Measurements from ENCODE around the gene HSPBAP1. TPM values are rescaled to one million over a fixed set of nuclear protein-coding genes. Genes with fewer than 3 reads are reported as not detected.
"Not testable (repeated sequence)": the region's sequence is repeated elsewhere in the genome, so short reads cannot be mapped to it uniquely, and the experiment has no call there.

Gene HSPBAP1
- total RNA-seq, 4 donors from 2014 or later = 3.4 to 13.9 (median 4.0) TPM

DNA sequence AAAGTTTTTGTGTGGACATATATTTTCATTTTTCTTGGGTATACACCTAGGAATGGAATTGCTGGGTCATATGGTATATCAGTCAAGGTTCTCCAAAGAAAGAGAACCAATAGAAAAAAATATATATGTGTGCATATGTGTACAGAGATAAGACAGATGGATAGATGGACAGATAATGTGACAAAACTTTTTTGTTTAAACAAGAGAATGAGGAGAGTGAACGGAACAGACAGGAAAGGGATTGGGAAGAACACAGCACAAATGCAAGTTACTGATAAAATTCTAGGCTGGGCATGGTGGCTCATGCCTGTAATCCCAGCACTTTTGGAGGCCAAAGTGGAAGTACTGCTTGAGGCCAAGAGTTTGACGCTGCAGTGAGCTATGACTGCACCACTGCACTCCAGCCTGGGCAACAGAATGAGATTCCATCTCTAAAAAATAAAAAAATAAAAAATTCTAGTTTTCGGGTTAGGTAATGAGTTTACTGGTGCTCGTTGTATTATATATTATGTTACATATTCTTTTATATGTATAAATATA lies 50.0 kb downstream of the HSPBAP1 start:
- H3K36me3 ChIP-seq = peaks cover 0 to 47% (median 0%) of the 10 kb centered on the region in 3 donors
- H3K27ac ChIP-seq = no peak overlapping the region
- TF ChIP-seq POLR2A (IDR thresholded peaks at IDR 0.05) = no peak
- TF ChIP-seq, protein P1, sequence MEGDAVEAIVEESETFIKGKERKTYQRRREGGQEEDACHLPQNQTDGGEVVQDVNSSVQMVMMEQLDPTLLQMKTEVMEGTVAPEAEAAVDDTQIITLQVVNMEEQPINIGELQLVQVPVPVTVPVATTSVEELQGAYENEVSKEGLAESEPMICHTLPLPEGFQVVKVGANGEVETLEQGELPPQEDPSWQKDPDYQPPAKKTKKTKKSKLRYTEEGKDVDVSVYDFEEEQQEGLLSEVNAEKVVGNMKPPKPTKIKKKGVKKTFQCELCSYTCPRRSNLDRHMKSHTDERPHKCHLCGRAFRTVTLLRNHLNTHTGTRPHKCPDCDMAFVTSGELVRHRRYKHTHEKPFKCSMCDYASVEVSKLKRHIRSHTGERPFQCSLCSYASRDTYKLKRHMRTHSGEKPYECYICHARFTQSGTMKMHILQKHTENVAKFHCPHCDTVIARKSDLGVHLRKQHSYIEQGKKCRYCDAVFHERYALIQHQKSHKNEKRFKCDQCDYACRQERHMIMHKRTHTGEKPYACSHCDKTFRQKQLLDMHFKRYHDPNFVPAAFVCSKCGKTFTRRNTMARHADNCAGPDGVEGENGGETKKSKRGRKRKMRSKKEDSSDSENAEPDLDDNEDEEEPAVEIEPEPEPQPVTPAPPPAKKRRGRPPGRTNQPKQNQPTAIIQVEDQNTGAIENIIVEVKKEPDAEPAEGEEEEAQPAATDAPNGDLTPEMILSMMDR (IDR thresholded peaks at IDR 0.05) = no peak
- intact Hi-C loops (cut with DNase I) = no loop called here
- no peaks in the 10 kb centered on the region for H3K4me1 ChIP-seq
- H3K4me3 ChIP-seq = no peak overlapping the region
- no peaks in the 10 kb centered on the region for H3K9me3 ChIP-seq
- H3K27me3 ChIP-seq = no peaks in the 10 kb centered on the region
- DNase-seq = no peak
- WGBS, 2 donors = 97% methylated on average over 4 of the region's 4 CpGs

DNA sequence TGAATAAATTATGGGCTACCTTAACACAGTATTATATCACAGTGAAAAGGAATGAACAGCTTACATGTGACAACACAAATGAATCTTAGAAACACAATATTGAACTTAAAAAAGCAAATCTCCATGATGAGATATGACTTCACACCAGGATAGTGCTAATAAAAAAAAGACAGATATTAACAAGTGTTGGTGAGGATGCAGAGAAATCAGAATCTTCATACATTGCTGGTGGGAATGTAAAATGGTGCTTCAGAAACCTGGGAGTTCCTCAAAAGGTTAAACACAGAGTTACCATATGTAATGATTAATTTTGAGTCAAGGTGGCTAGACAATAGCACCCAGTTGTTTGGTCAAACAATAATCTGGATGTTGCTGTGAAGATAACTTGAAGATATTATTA lies 51.4 kb downstream of the HSPBAP1 start:
- intact Hi-C loops (cut with DNase I) = no loop called here

DNA sequence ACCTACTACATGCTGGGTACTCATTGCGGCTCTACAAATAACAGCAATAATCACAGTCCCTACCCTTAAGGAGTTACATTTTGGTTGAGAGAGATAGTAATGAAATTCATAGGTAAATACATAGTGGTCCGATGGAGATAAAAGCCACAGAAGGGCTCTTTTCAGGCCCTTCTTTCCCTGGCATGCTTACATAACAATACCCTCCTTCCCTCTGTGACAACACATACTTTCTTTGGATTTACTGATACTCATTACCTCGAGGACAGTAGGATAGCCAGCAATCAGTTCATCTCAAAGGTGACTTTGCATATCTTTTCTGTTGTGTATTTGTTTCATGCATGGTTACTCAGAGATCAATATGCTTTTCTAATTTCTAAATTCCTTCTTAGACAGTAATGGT lies 54.5 kb downstream of the HSPBAP1 start:
- no peaks in the 10 kb centered on the region for H3K9me3 ChIP-seq
- H3K4me3 ChIP-seq = no peak overlapping the region
- peaks cover 0 to 46% (median 0%) of the 10 kb centered on the region in 3 donors for H3K36me3 ChIP-seq
- no peak for TF ChIP-seq POLR2A (IDR thresholded peaks at IDR 0.05)
- TF ChIP-seq, protein P1 (IDR thresholded peaks at IDR 0.05) = no peak
- no peaks in the 10 kb centered on the region for H3K4me1 ChIP-seq
- 82 to 94% methylated on average over 3 of the region's 3 CpGs for WGBS, 2 donors
- H3K27me3 ChIP-seq = no peaks in the 10 kb centered on the region
- H3K27ac ChIP-seq = no peak overlapping the region
- intact Hi-C loops (cut with DNase I) = no loop called here
- DNase-seq = no peak

More for the DNA sequence above, 51.4 kb downstream of the HSPBAP1 start:
- H3K4me3 ChIP-seq = no peak overlapping the region
- DNase-seq = no peak
- no peak for TF ChIP-seq POLR2A (IDR thresholded peaks at IDR 0.05)
- TF ChIP-seq, protein P1 (IDR thresholded peaks at IDR 0.05) = no peak
- peaks cover 0 to 47% (median 0%) of the 10 kb centered on the region in 3 donors for H3K36me3 ChIP-seq
- H3K4me1 ChIP-seq = no peaks in the 10 kb centered on the region
- no peaks in the 10 kb centered on the region for H3K27me3 ChIP-seq
- no peaks in the 10 kb centered on the region for H3K9me3 ChIP-seq
- H3K27ac ChIP-seq = no peak overlapping the region

DNA sequence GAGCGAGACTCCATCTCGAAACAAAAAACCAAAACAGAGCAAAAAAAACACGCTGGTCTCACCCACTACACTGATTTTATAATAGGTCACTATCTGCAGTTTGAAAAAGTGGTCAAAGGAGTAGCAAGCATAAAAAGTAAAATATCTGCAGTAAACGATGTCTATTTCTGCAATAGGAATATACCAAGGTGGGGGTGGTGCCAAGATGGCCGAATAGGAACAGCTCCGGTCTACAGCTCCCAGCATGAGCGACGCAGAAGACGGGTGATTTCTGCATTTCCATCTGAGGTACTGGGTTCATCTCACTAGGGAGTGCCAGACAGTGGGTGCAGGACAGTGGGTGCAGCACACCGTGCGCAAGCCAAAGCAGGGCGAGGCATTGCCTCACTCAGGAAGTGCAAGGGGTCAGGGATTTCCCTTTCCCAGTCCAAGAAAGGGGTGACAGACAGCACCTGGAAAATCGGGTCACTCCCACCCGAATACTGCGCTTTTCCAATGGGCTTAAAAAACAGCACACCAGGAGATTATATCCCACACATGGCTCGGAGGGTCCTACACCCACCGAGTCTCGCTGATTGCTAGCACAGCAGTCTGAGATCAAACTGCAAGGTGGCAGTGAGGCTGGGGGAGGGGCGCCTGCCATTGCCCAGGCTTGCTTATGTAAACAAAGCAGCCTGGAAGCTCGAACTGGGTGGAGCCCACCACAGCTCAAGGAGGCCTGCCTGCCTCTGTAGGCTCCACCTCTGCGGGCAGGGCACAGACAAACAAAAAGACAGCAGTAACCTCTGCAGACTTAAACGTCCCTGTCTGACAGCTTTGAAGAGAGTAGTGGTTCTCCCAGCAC lies 60.7 kb downstream of the HSPBAP1 start:
- H3K27ac ChIP-seq; H3K9me3 ChIP-seq; intact Hi-C loops (cut with DNase I); H3K4me1 ChIP-seq; DNase-seq; H3K27me3 ChIP-seq; H3K4me3 ChIP-seq: not testable (repeated sequence)
- H3K36me3 ChIP-seq = peaks cover 0 to 36% (median 0%) of the 10 kb centered on the region in 3 donors
- WGBS, 2 donors = 84 to 88% methylated on average over 12 to 20 of the region's 22 CpGs

DNA sequence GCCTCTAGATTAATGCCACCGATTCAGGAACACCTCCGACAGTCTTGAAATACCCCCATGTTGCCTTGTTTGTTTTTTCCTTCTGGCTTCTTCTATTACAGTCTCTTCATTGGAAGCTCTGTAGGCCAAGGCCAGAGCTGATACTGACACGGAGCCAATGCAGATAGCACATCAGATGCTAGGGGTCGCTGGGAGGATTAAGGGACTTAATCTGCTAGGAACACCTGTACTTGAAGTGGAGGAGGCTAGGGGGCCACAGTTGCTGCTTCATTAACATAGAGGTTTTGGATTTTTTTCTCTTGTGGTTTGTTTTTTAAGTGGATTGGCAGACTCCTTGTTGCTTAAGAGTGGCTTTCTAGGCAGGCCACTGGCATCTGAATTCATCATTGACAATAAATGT lies 63.4 kb downstream of the HSPBAP1 start:
- no peak for DNase-seq
- no peaks in the 10 kb centered on the region for H3K4me1 ChIP-seq
- H3K9me3 ChIP-seq = no peaks in the 10 kb centered on the region
- intact Hi-C loops (cut with DNase I) = no loop called here
- H3K36me3 ChIP-seq = peaks cover 0 to 41% (median 0%) of the 10 kb centered on the region in 3 donors
- TF ChIP-seq, protein P1 (IDR thresholded peaks at IDR 0.05) = no peak
- no peak for TF ChIP-seq POLR2A (IDR thresholded peaks at IDR 0.05)
- H3K27me3 ChIP-seq = no peaks in the 10 kb centered on the region
- no peak overlapping the region for H3K27ac ChIP-seq
- WGBS, 2 donors = 74 to 85% methylated on average over 4 of the region's 4 CpGs
- H3K4me3 ChIP-seq = no peak overlapping the region
